Measurements from ENCODE around the gene BIN2.
"Not testable (repeated sequence)": the region's sequence is repeated elsewhere in the genome, so short reads cannot be mapped to it uniquely, and the experiment has no call there.

The BIN2 gene

GRCh38 chr12:51265024-51265423 is 59.0 kb downstream of the BIN2 start:
- FAIRE-seq (no peak), DNase-seq (ENCODE audit: insufficient read length, low spot score) (no peak)
- TF ChIP-seq PAX5 (IDR thresholded peaks at IDR 0.05; ENCODE audit: insufficient read depth, low read length, severe bottlenecking), result no peak
- TF ChIP-seq POLR2A (IDR thresholded peaks at IDR 0.05; ENCODE audit: low read depth, low read length), result no peak
- no peak for TF ChIP-seq TAF1 (IDR thresholded peaks at IDR 0.05; ENCODE audit: low read depth, low read length)
- TF ChIP-seq SPI1 (IDR thresholded peaks at IDR 0.05; ENCODE audit: low read depth, low read length), result no peak
- no peak for TF ChIP-seq POU2F2 (IDR thresholded peaks at IDR 0.05; ENCODE audit: low read depth, low read length)
- TF ChIP-seq POLR2AphosphoS5 (IDR thresholded peaks at IDR 0.05; ENCODE audit: low read depth, low read length), result no peak

- TF ChIP-seq SPI1 (IDR thresholded peaks at IDR 0.05; ENCODE audit: low read depth, low read length) (no peak), POLR2AphosphoS5 (IDR thresholded peaks at IDR 0.05; ENCODE audit: low read depth, low read length) (no peak), POLR2A (IDR thresholded peaks at IDR 0.05; ENCODE audit: low read depth, low read length) (no peak), TAF1 (IDR thresholded peaks at IDR 0.05; ENCODE audit: low read depth, low read length) (no peak), POU2F2 (IDR thresholded peaks at IDR 0.05; ENCODE audit: low read depth, low read length) (no peak), PAX5 (IDR thresholded peaks at IDR 0.05; ENCODE audit: insufficient read depth, low read length, severe bottlenecking) (no peak)
- FAIRE-seq, result no peak
Measured at GRCh38 chr12:51264297-51264696, 59.7 kb downstream of the BIN2 start.

GRCh38 chr12:51263341-51263740 is 60.6 kb downstream of the BIN2 start:
- no peak for DNase-seq (ENCODE audit: insufficient read length, low spot score)
- no peak for TF ChIP-seq POLR2A (IDR thresholded peaks at IDR 0.05; ENCODE audit: low read depth, low read length)
- no peak for TF ChIP-seq PAX5 (IDR thresholded peaks at IDR 0.05; ENCODE audit: insufficient read depth, low read length, severe bottlenecking)
- no peak for TF ChIP-seq POU2F2 (IDR thresholded peaks at IDR 0.05; ENCODE audit: low read depth, low read length)
- TF ChIP-seq POLR2AphosphoS5 (IDR thresholded peaks at IDR 0.05; ENCODE audit: low read depth, low read length), result no peak
- no peak for TF ChIP-seq TAF1 (IDR thresholded peaks at IDR 0.05; ENCODE audit: low read depth, low read length)
- TF ChIP-seq SPI1 (IDR thresholded peaks at IDR 0.05; ENCODE audit: low read depth, low read length), result no peak
- no peak for FAIRE-seq

More at GRCh38 chr12:51264297-51264696, 59.7 kb downstream of the BIN2 start:
- no peak for DNase-seq (ENCODE audit: insufficient read length, low spot score)

- TF ChIP-seq SPI1 (IDR thresholded peaks at IDR 0.05; ENCODE audit: low read depth, low read length), result no peak
- TF ChIP-seq POLR2AphosphoS5 (IDR thresholded peaks at IDR 0.05; ENCODE audit: low read depth, low read length), result no peak
- TF ChIP-seq POLR2A (IDR thresholded peaks at IDR 0.05; ENCODE audit: low read depth, low read length), result no peak
- no peak for DNase-seq (ENCODE audit: insufficient read length, low spot score)
- FAIRE-seq, result no peak
Measured at GRCh38 chr12:51262758-51263177, 61.2 kb downstream of the BIN2 start.

GRCh38 chr12:51259600-51259999 is 64.4 kb downstream of the BIN2 start:
- FAIRE-seq; DNase-seq (ENCODE audit: insufficient read length, low spot score): not testable (repeated sequence)

GRCh38 chr12:51254536-51254935 is 69.4 kb downstream of the BIN2 start:
- no peak for TF ChIP-seq POU2F2 (IDR thresholded peaks at IDR 0.05; ENCODE audit: low read depth, low read length)
- TF ChIP-seq POLR2A (IDR thresholded peaks at IDR 0.05; ENCODE audit: low read depth, low read length), result no peak
- no peak for TF ChIP-seq POLR2AphosphoS5 (IDR thresholded peaks at IDR 0.05; ENCODE audit: low read depth, low read length)
- no peak for TF ChIP-seq SPI1 (IDR thresholded peaks at IDR 0.05; ENCODE audit: low read depth, low read length)
- TF ChIP-seq TAF1 (IDR thresholded peaks at IDR 0.05; ENCODE audit: low read depth, low read length), result no peak
- no peak for TF ChIP-seq PAX5 (IDR thresholded peaks at IDR 0.05; ENCODE audit: insufficient read depth, low read length, severe bottlenecking)
- no peak for DNase-seq (ENCODE audit: insufficient read length, low spot score)
- no peak for FAIRE-seq

GRCh38 chr12:51253276-51253675 is 70.7 kb downstream of the BIN2 start:
- no peak for TF ChIP-seq TAF1 (IDR thresholded peaks at IDR 0.05; ENCODE audit: low read depth, low read length)
- no peak for TF ChIP-seq SPI1 (IDR thresholded peaks at IDR 0.05; ENCODE audit: low read depth, low read length)
- DNase-seq (ENCODE audit: insufficient read length, low spot score) (no peak), FAIRE-seq (no peak)

- no peak for FAIRE-seq
- TF ChIP-seq POLR2AphosphoS5 (IDR thresholded peaks at IDR 0.05; ENCODE audit: low read depth, low read length), result no peak
- no peak for TF ChIP-seq PAX5 (IDR thresholded peaks at IDR 0.05; ENCODE audit: insufficient read depth, low read length, severe bottlenecking)
- no peak for TF ChIP-seq POLR2A (IDR thresholded peaks at IDR 0.05; ENCODE audit: low read depth, low read length)
- no peak for TF ChIP-seq TAF1 (IDR thresholded peaks at IDR 0.05; ENCODE audit: low read depth, low read length)
- TF ChIP-seq POU2F2 (IDR thresholded peaks at IDR 0.05; ENCODE audit: low read depth, low read length), result no peak
- TF ChIP-seq SPI1 (IDR thresholded peaks at IDR 0.05; ENCODE audit: low read depth, low read length), result no peak
- no peak for DNase-seq (ENCODE audit: insufficient read length, low spot score)
Measured at GRCh38 chr12:51247523-51248206, 76.3 kb downstream of the BIN2 start.

- peak; percentile 52 for FAIRE-seq
- TF ChIP-seq PAX5 (IDR thresholded peaks at IDR 0.05; ENCODE audit: insufficient read depth, low read length, severe bottlenecking), result no peak
- peak; percentile 57 for TF ChIP-seq POLR2A (IDR thresholded peaks at IDR 0.05; ENCODE audit: low read depth, low read length)
- peak; percentile 98 for TF ChIP-seq POU2F2 (IDR thresholded peaks at IDR 0.05; ENCODE audit: low read depth, low read length)
- TF ChIP-seq SPI1 (IDR thresholded peaks at IDR 0.05; ENCODE audit: low read depth, low read length), result peak; percentile 66; the same call in 1 of the 2 replicates
- TF ChIP-seq POLR2AphosphoS5 (IDR thresholded peaks at IDR 0.05; ENCODE audit: low read depth, low read length), result peak; percentile 65; the same call in 1 of the 2 replicates
- no peak for DNase-seq (ENCODE audit: insufficient read length, low spot score)
Measured at GRCh38 chr12:51246254-51246853, 77.6 kb downstream of the BIN2 start.

Data from GM12891 (cell line).